HepG2 (cell line): ENCODE measurements around the gene AATF. TPM values are rescaled to one million over a fixed set of nuclear protein-coding genes. Genes with fewer than 3 reads are reported as not detected.

Experiments used
- ATAC-seq: fragments of 200-7000 bp; cut with Tn5 transposase; 3 replicates; pipeline ENCODE4 v1.9.1; 2020; ENCODE audit warnings: mild to moderate bottlenecking, moderate library complexity
- BruUV-seq: library from RNA; stranded (reverse); fragments of 400-500 nt; replicated peaks from 2 replicates; lab custom pipeline; 2021; lab: Mats Ljungman, UMichigan
- CTCF ChIA-PET: fragments of 300-600 bp; formaldehyde crosslinking; extraction: SDS; loops from one replicate; lab custom pipeline; 2021; ENCODE audit warnings: low total read pairs, inconsistent platforms, low intra/inter-chr PET ratio; lab: Yijun Ruan, JAX
- POLR2A ChIA-PET: fragments of 350-600 bp; sonication (Branson Sonifier 250); formaldehyde crosslinking; loops from one replicate; lab custom pipeline; 2020; ENCODE audit warnings: antibody characterized with exemption, inconsistent platforms; lab: Yijun Ruan, JAX
- DNase-seq: peaks from one replicate; pipeline ENCODE4 v3.0.0-alpha.2; 2015; ENCODE audit warnings: low spot score
- FAIRE-seq: peaks from 3 replicates; lab custom pipeline; 2011; peaks lifted over from hg19 to GRCh38; lab: Jason Lieb, UNC
- H2AFZ ChIP-seq: one replicate; pipeline ENCODE4 v1.6.1; 2011; ENCODE audit warnings: low read length, inconsistent platforms
- H3K27ac ChIP-seq: fragments of 300-600 bp; 3 replicates; pipeline ENCODE4 v1.8.0; 2011; ENCODE audit warnings: mixed run types, mild to moderate bottlenecking, mixed read lengths, low read length, inconsistent platforms; ENCODE audit not compliant: insufficient read depth; ENCODE audit errors: extremely low read length
- H3K27me3 ChIP-seq, 2 experiments: fragments of 200-600 bp in 1 of 2; 2 replicates in 1 of 2; 3 replicates in 1 of 2; pipeline versions ENCODE4 v1.6.0 to v1.8.0; 2011; ENCODE audit warnings: low read length in 2 of 2, mild to moderate bottlenecking in 2 of 2, moderate library complexity in 2 of 2, inconsistent platforms in 1 of 2; ENCODE audit not compliant: insufficient read depth in 2 of 2, control insufficient read depth in 1 of 2
- H3K36me3 ChIP-seq, 2 experiments: fragments of 200-600 bp in 1 of 2; replicated peaks in 1 of 2; 2 replicates in 1 of 2; 3 replicates in 1 of 2; pipeline versions ENCODE4 v1.5.1 to v1.8.0; 2011; ENCODE audit warnings: low read length in 2 of 2, inconsistent platforms in 1 of 2; ENCODE audit not compliant: insufficient read depth in 2 of 2, control insufficient read depth in 1 of 2
- H3K4me1 ChIP-seq: 2 replicates; pipeline ENCODE4 v1.5.1; 2012; ENCODE audit warnings: low read length, inconsistent platforms; ENCODE audit not compliant: insufficient read depth
- H3K4me2 ChIP-seq: 2 replicates; pipeline ENCODE4 v1.6.0; 2011; ENCODE audit warnings: low read depth, low read length, inconsistent platforms
- H3K4me3 ChIP-seq, 3 experiments: fragments of 200-600 bp in 1 of 3; sonication (generic), shearing (Covaris generic) in 1 of 3; replicated peaks in 1 of 3; 2 replicates each; pipeline ENCODE4 v1.5.1; 2011 to 2016; ENCODE audit warnings: low read length in 3 of 3, inconsistent platforms in 2 of 3, low read depth in 2 of 3, mild to moderate bottlenecking in 2 of 3, control low read depth in 1 of 3, mixed read lengths in 1 of 3; ENCODE audit not compliant: insufficient read depth in 1 of 3
- H3K79me2 ChIP-seq: one replicate; pipeline ENCODE4 v1.6.1; 2011; ENCODE audit warnings: low read length, inconsistent platforms; ENCODE audit not compliant: insufficient read depth
- H3K9ac ChIP-seq: 2 replicates; pipeline ENCODE4 v1.6.0; 2011; ENCODE audit warnings: mild to moderate bottlenecking, low read depth, low read length, inconsistent platforms; ENCODE audit not compliant: insufficient read depth
- H3K9me3 ChIP-seq: 2 replicates; pipeline ENCODE4 v1.5.1; 2012; ENCODE audit warnings: mild to moderate bottlenecking, low read length
- H4K20me1 ChIP-seq: 2 replicates; pipeline ENCODE4 v1.6.0; 2011; ENCODE audit warnings: inconsistent platforms, mild to moderate bottlenecking, low read length, moderate library complexity; ENCODE audit not compliant: insufficient read depth
- AGO2 ChIP-seq: fragments of 200-400 bp; formaldehyde crosslinking; optimal IDR thresholded peaks from 2 replicates; pipeline ENCODE3; 2017; ENCODE audit warnings: mild to moderate bottlenecking, low read depth, low read length, moderate library complexity
- AKAP8 ChIP-seq: sonication (generic); formaldehyde crosslinking; IDR thresholded peaks from 2 replicates; pipeline ENCODE4 v1.5.1; 2020; ENCODE audit warnings: mild to moderate bottlenecking, missing genetic modification reagents
- BCL6 ChIP-seq: IDR thresholded peaks from 2 replicates; pipeline ENCODE4 v1.6.1; 2016; ENCODE audit warnings: missing genetic modification reagents, missing compliant biosample characterization
- ELF3 ChIP-seq: IDR thresholded peaks from 2 replicates; pipeline ENCODE4 v1.6.1; 2016; ENCODE audit warnings: missing genetic modification reagents, missing compliant biosample characterization
- MAZ ChIP-seq, 2 experiments: sonication (generic) in 1 of 2; formaldehyde crosslinking in 1 of 2; IDR thresholded peaks; 2 replicates each; pipeline versions ENCODE4 v1.5.0 to v1.6.1; 2012 to 2020; ENCODE audit warnings: low read depth in 2 of 2, mild to moderate bottlenecking in 2 of 2, borderline replicate concordance in 1 of 2, improper control_type of control experiment in 1 of 2, low read length in 1 of 2, missing genetic modification reagents in 1 of 2, moderate library complexity in 1 of 2
- SIX1 ChIP-seq: sonication (generic); formaldehyde crosslinking; IDR thresholded peaks from 2 replicates; pipeline ENCODE4 v1.4.0; 2020; ENCODE audit warnings: missing genetic modification reagents, borderline replicate concordance
- SMARCC2 ChIP-seq: fragments of 450-650 bp; IDR thresholded peaks from 2 replicates; pipeline ENCODE4 v1.6.1; 2017; ENCODE audit warnings: antibody characterized with exemption, mild to moderate bottlenecking
- SUZ12 ChIP-seq: fragments of 150-350 bp; IDR thresholded peaks from 2 replicates; pipeline ENCODE4 v1.6.1; 2014; ENCODE audit warnings: low read depth, low read length
- TSC22D2 ChIP-seq: sonication (generic); formaldehyde crosslinking; IDR thresholded peaks from 2 replicates; pipeline ENCODE4 v1.5.1; 2020; ENCODE audit warnings: missing genetic modification reagents, mild to moderate bottlenecking, borderline replicate concordance
- ZMYM3 ChIP-seq: sonication (generic); formaldehyde crosslinking; IDR thresholded peaks from 2 replicates; pipeline ENCODE4 v1.5.1; 2020; ENCODE audit warnings: mild to moderate bottlenecking, missing genetic modification reagents
- ZNF326 ChIP-seq: sonication (generic); formaldehyde crosslinking; IDR thresholded peaks from 2 replicates; pipeline ENCODE4 v1.4.0; 2020; ENCODE audit warnings: missing genetic modification reagents, borderline replicate concordance
- ZNF484 ChIP-seq: sonication (generic); formaldehyde crosslinking; IDR thresholded peaks from 2 replicates; pipeline ENCODE4 v1.5.1; 2020; ENCODE audit warnings: mild to moderate bottlenecking, low read depth, missing genetic modification reagents, borderline replicate concordance
- ZNF674 ChIP-seq: sonication (generic); formaldehyde crosslinking; IDR thresholded peaks from 2 replicates; pipeline ENCODE4 v1.5.0; 2020; ENCODE audit warnings: low read depth, mild to moderate bottlenecking, missing genetic modification reagents
- WGBS: methylation state at CpG from one replicate; pipeline ENCODE4 v1.1.6; 2017; ENCODE audit warnings: low lambda C conversion rate; 5-methylcytosine and 5-hydroxymethylcytosine counted together
- in situ Hi-C: cut with HindIII; loops from 2 replicates; pipeline ENCODE4 v1.10.0; 2017; ENCODE audit warnings: low pct_unique_long_range_greater_than_20kb; ENCODE audit not compliant: extremely low pct_ligation_motif_present
- intact Hi-C: fragments of 100-400 bp; cut with micrococcal nuclease; formaldehyde crosslinking; loops from one replicate; pipeline ENCODE4 v1.10.0; 2022; ENCODE audit not compliant: unreplicated experiment
- polyA plus RNA-seq, 8 experiments: library from polyadenylated mRNA; depleted of rRNA in 3 of 8; stranded (reverse) in 7 of 8; unstranded in 1 of 8; fragments of >200 nt; fragmentation: Illumina TruSeq in 4 of 8; extraction: Trizol in 4 of 8; gene quantifications; 2 replicates each; pipeline versions ENCODE4 v1.2.1 to v1.2.3, GENCODE V29; 2011 to 2016; ENCODE audit warnings: low read depth in 4 of 8, missing spikeins in 1 of 8, mixed read lengths in 1 of 8; ENCODE audit not compliant: insufficient read depth in 1 of 8
- total RNA-seq, 5 experiments: library from RNA; depleted of rRNA; stranded (reverse); fragments of >200 nt; fragmentation: Illumina TruSeq; extraction: Trizol; gene quantifications; 2 replicates each; pipeline ENCODE4 v1.2.3, GENCODE V29; 2016; ENCODE audit warnings: low read depth in 1 of 5
- TF ChIP-seq, protein P1 (sequence below): sonication (generic); formaldehyde crosslinking; IDR thresholded peaks from 2 replicates; pipeline ENCODE4 v1.4.0; 2020; ENCODE audit warnings: missing genetic modification reagents
- TF ChIP-seq, protein P2 (sequence below): sonication (generic); formaldehyde crosslinking; IDR thresholded peaks from 2 replicates; pipeline ENCODE4 v1.4.0; 2020; ENCODE audit warnings: missing genetic modification reagents, borderline replicate concordance
- TF ChIP-seq, protein P3 (sequence below): sonication (generic); formaldehyde crosslinking; IDR thresholded peaks from 2 replicates; pipeline ENCODE4 v1.4.0; 2020; ENCODE audit warnings: missing genetic modification reagents

The AATF gene
- total and polyA plus RNA-seq, 2 of the 13 experiments (the other 11 are each of a cell fraction or from before 2014, with no cell fraction given): 9.1 to 53.3 TPM

DNA sequence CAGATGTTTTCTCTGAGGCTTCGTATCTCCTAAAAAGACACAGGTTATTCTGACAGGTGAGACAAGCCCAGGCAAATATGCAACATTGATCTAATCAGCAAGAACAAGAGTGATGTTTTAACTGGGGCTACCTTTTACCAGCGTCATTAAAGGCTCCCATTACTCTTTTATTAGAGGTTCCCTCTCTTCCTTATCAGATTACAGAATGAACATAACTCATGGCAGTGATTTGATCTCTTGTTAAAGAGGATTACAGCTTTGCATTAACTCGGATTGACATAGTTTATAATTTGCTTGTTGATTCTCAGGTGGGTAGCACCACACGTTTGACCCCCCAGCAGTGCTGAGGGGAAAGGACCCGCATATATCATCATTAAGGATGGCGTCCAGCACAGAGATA lies 90.5 kb downstream of the AATF start:
- Histone ChIP-seq H3K27me3 (no peaks in the 10 kb centered on the region), H4K20me1 (no peaks in the 10 kb centered on the region), H3K36me3 (peaks cover 0 to 13% of the 10 kb centered on the region in 2 experiments; a peak in 4 of 5 replicates), H3K9ac (no peak overlapping the region), H3K27ac (no peak overlapping the region), H3K9me3 (no peaks in the 10 kb centered on the region), H3K4me3 (no peak overlapping the region), H3K4me1 (peaks cover 21% of the 10 kb centered on the region), H2AFZ (no peak overlapping the region), H3K79me2 (no peaks in the 10 kb centered on the region), H3K4me2 (no peak overlapping the region)
- ATAC-seq (no peak), FAIRE-seq (no peak), DNase-seq (no peak)
- BruUV-seq: TSS peak; percentile 45
- ChIA-PET CTCF (no interaction called here), POLR2A (no interaction called here)
- intact Hi-C loops (no loop called here), in situ Hi-C loops (no loop called here)
- WGBS: 90% methylated on average over 6 of the region's 6 CpGs
- no peak for TF ChIP-seq ZNF326 (CRISPR knock-in tag)
- TF ChIP-seq, protein P1, sequence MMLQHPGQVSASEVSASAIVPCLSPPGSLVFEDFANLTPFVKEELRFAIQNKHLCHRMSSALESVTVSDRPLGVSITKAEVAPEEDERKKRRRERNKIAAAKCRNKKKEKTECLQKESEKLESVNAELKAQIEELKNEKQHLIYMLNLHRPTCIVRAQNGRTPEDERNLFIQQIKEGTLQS (CRISPR knock-in tag): no peak
- TF ChIP-seq SUZ12: no peak
- no peak for TF ChIP-seq SIX1 (CRISPR knock-in tag)
- TF ChIP-seq ZMYM3 (CRISPR knock-in tag): no peak
- no peak for TF ChIP-seq ZNF674 (CRISPR knock-in tag)
- TF ChIP-seq ELF3 (CRISPR knock-in tag): no peak
- TF ChIP-seq SMARCC2: no peak
- TF ChIP-seq, protein P2, sequence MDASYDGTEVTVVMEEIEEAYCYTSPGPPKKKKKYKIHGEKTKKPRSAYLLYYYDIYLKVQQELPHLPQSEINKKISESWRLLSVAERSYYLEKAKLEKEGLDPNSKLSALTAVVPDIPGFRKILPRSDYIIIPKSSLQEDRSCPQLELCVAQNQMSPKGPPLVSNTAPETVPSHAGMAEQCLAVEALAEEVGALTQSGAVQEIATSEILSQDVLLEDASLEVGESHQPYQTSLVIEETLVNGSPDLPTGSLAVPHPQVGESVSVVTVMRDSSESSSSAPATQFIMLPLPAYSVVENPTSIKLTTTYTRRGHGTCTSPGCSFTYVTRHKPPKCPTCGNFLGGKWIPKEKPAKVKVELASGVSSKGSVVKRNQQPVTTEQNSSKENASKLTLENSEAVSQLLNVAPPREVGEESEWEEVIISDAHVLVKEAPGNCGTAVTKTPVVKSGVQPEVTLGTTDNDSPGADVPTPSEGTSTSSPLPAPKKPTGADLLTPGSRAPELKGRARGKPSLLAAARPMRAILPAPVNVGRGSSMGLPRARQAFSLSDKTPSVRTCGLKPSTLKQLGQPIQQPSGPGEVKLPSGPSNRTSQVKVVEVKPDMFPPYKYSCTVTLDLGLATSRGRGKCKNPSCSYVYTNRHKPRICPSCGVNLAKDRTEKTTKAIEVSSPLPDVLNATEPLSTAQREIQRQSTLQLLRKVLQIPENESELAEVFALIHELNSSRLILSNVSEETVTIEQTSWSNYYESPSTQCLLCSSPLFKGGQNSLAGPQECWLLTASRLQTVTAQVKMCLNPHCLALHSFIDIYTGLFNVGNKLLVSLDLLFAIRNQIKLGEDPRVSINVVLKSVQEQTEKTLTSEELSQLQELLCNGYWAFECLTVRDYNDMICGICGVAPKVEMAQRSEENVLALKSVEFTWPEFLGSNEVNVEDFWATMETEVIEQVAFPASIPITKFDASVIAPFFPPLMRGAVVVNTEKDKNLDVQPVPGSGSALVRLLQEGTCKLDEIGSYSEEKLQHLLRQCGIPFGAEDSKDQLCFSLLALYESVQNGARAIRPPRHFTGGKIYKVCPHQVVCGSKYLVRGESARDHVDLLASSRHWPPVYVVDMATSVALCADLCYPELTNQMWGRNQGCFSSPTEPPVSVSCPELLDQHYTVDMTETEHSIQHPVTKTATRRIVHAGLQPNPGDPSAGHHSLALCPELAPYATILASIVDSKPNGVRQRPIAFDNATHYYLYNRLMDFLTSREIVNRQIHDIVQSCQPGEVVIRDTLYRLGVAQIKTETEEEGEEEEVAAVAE (CRISPR knock-in tag): no peak
- no peak for TF ChIP-seq AGO2
- TF ChIP-seq AKAP8 (CRISPR knock-in tag): no peak
- no peak for TF ChIP-seq MAZ (IDR thresholded peaks at IDR 0.05; ENCODE audit: borderline replicate concordance, low read depth, low read length)
- no peak for TF ChIP-seq MAZ (CRISPR knock-in tag; IDR thresholded peaks at IDR 0.05; ENCODE audit: low read depth)
- TF ChIP-seq BCL6 (CRISPR knock-in tag): no peak
- TF ChIP-seq, protein P3, sequence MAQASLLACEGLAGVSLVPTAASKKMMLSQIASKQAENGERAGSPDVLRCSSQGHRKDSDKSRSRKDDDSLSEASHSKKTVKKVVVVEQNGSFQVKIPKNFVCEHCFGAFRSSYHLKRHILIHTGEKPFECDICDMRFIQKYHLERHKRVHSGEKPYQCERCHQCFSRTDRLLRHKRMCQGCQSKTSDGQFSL (CRISPR knock-in tag): no peak
- TF ChIP-seq TSC22D2 (CRISPR knock-in tag): no peak
- no peak for TF ChIP-seq ZNF484
